Nucleus accumbens (tissue), 56 donors: ENCODE results near the gene TP53RK.

Experiments
- DNase-seq, 56 donors: peaks; one replicate each; lab custom pipeline; 2025; lab: John Stamatoyannopoulos, UW

Gene TP53RK

DNA sequence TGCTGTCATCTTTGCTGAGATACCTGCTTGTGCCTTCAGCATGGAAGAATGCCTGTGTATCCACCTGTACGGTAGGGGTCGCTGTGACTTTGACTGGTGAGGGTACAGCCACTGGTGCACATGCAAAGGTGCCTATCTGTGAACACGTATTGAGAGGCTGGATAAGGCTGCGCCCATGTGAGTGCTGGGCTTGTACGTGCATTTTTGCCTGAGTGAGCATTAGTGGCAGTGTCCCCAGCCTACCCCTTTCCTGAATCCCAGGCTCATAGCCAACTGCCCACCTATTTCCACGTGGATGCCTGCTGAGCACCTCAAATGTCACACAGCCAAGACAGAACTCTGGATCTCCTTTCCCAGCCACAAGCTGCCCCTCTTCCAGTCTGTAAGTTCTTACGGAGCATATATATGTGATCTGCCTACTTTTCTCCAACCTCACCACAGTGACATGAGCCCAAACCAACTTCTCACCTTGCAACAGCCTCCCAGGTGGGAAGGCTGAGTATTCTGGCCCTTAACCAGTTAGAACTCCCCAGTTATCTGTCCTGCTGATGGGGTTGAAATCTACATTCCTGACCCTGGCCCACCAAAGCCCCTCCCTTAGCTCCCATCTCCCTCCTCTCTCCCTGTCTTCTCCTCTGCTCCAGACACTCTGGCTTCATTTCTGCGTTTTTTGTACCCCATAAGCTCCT, 19.1 kb upstream of the TP53RK start:
- DNase-seq, result no peak

DNA sequence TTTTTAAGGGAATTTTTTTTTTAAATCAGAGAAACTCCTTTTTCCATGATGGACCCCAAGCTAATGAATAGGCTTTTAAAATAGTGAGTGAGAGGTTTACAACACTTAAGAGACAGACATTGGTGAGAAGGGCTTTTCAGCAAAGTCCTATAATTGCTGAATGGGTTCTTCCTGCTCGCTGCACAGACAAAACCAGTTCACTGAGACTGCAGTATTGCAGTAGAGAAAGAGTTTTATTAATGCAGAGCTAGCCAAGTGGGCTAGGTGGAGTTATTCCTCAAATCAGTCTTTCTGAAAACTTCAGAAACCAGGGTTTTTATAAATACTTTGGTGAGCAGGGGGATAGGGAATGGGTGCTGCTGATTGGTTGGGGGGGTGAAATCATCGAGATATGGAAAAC, 17.0 kb upstream of the TP53RK start:
- DNase-seq, result no peak

GRCh38 chr20:46705378-46705729, 16.1 kb upstream of the TP53RK start:
- no peak for DNase-seq

DNA sequence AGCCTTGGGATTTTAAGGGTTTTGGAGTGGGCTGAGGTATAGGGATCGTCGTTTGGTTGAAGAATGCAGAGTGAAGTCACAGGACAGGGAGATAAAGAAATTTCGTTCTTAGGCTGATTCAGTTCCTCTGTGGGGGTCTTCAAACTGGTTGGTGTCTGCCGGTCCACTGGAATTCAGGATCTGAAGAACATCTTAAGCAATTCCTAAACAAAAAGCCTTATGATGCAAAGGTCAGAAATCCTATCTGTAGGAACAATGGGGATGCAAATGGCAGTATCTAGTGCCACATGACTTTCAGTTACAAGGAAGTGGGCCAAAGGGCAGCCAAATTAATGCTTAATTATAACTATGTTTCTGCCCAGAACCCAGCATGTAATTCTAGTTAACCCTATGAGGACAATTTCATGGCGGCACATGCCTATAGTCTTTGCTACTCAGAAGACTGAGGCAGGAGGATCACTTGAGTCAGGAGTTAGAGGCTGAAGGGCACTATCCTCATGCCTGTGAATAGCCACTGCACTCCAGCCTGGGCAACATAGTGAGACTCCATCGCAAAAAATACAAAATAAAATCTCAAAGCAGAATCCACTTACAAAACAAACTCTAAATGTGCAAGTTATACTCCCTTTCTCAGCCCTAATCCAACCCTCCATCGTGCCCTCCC, 15.6 kb upstream of the TP53RK start:
- DNase-seq, result no peak

DNA sequence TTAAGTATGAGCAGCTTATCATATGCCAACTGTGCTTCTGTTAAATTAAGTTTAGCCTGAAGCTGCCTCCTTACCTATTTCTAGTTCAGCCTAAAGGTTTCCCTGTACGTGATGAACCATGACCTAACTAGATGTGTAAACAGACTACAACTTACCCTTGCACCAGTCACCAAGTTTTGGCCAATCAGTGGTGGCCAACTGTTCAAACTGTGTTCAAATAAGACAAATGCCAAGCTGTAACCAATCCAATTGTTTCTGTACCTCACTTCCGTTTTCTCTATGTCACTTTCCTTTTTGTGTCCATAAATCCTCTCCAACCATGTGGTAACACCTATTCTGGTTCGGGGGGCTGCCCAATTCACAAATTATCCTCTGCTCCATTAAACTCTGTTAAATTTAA, 14.2 kb upstream of the TP53RK start:
- DNase-seq, result no peak

GRCh38 chr20:46702447-46703203, 13.4 kb upstream of the TP53RK start:
- no peak for DNase-seq

GRCh38 chr20:46701986-46702385, 12.7 kb upstream of the TP53RK start:
- DNase-seq, result no peak

- DNase-seq, result no peak
Measured at GRCh38 chr20:46701556-46701955, 12.3 kb upstream of the TP53RK start.

- no peak for DNase-seq
Measured at GRCh38 chr20:46701057-46701456, 11.8 kb upstream of the TP53RK start.

GRCh38 chr20:46700481-46700880, 11.2 kb upstream of the TP53RK start:
- no peak for DNase-seq

DNA sequence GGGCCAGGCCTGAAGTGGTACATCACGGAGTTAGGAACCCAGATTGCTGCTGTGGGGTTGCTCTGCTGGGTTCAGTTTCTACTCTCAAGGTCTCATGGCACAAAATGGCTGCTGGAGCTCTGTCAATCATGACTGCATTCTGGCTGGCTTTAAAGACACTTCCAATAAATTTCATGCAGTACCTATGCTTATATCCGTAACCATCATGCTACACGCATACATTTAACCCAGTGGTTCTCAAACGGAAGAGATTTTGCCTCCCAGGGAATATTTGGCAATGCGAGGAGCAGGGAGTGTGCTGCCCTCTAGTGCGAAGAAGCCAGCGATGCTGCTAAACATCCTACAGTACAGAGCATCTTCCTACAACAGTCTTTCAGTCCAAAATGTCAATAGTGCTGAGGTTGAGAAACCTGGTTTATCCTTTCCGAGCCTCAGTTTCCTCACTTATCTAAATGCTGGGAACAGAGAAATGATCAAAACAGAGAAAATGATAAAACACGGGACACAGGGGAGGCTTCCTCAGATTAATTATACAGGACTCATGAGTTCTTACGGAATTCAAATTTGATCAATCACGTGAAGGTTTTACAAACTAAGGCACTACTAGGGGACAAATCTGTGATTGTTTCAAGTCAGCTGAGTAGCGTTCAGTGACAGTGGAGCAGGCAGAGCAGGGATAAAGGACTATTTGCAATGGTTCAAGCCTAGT, 10.6 kb upstream of the TP53RK start:
- DNase-seq, result no peak

DNA sequence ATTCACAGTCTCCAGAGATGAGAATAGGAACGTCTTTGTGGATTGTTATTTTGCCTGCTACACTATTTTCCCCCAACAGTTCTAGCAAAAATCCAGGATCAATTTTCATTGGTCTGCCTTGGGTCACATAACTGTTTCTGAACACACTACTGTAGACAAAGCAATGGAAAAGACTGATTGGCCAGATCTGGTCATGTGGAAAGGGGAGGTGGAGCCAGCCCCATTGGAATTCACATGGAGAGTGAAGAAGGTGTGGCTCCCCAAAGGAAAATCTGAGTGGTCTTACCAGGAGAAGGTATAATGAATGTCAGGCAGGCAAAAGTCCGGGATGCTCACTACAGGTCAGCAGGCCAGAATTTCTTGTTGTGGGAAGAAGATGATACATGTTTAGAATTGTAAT, 9.5 kb upstream of the TP53RK start:
- DNase-seq, result no peak

DNA sequence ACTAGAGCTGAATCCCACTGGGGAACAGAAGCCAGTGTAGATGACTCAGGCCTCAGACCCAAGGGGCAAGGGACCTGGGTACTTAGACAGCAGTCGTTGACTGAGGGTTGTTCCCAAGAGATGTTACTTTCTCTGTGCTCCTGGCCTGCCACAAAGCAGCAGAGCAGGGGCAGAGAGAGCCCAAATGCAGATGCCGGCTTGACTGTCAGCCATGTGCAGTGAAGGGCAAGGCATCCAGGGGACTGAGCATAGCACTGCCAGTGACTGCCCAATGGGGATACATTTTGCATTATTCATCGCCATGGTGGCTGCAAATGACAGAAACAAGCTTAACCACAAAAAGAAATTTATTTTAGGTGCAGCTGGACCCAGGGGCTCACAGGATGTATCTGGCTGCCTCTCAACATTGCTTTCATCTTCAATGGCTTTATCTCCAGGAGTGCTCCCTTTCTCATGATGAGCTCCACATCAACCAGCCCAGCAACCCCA, 7.6 kb upstream of the TP53RK start:
- DNase-seq, result no peak

DNA sequence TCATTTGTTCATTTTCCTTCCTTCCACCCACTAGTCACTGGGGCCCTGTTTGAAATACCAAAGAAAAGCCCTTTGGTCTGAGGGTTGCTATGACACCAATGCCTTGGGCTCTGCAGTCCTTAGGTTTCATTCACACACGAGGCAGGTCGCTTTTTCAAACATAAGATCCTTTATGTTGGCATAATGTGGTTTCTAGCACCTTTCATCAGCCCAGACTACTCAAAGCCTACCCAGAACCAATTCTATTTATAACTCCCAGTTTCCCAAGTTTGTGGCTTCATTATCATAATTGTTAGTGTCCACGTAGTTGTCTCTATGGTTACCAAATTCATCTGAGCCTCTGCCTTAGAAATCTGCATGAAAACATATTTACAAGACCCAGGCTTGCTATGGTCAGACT, 6.6 kb upstream of the TP53RK start:
- DNase-seq, result no peak

- DNase-seq, result peak in 5 of 56 donors; percentile 2 to 25 (median 5)
Measured at GRCh38 chr20:46694484-46694883, 5.2 kb upstream of the TP53RK start.

- no peak for DNase-seq
Measured at GRCh38 chr20:46691196-46691595, 2.0 kb upstream of the TP53RK start.

DNA sequence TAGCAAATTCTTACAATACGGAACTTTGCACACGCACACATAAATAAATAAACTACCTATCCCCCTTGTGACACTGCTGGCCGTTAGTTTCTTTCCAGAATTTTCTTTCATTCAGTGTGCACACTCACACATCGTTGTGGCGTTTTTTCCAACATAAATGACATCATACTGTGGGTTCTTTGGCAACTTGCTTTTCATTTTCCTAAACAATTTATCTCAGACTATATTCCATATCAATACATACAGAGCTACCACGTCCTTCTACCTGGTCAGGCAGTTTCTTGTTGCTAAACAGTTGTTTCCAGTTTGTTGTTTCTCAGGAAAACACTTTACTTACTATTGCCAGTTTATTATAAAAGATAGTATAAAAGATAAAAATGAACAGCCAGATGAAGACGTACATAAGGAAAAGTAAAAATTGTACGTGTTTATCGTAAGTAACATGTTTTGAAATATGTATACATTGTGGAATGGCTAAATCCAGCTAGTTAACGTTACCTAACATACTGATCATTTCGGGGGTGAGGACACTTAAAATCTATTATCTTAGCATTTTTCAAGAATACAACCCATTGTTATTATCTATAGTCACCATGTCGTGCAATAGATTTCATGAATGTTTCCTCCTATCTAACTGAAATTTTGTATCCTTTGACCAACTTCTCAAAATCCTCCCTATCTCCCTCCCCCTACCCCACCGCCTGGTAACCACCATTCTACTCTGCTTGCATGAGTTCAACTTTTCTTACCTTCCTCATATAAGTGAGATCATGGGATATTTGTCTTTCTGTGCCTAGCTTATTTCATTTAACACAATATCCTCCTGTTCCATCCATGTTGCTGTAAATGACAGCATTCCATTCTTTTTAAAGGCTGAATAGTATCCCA, 1.2 kb upstream of the TP53RK start:
- no peak for DNase-seq

DNA sequence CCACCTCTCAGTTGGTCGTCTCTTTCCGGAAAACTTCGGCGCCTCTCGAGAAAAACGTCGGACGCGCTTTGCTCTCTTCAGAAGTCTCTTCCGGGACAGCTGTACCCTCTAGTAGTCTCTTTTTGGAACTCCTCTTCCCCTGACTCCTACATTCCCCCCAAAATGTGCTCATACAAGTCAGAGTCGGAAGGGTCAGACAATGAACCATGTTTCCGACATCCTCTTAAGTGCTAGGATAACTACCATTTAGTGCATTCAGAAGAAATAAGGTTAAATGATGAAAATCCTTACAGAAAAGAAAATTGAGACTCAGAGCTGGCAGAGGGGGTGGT, 476 bp upstream of the TP53RK start:
- no peak for DNase-seq

DNA sequence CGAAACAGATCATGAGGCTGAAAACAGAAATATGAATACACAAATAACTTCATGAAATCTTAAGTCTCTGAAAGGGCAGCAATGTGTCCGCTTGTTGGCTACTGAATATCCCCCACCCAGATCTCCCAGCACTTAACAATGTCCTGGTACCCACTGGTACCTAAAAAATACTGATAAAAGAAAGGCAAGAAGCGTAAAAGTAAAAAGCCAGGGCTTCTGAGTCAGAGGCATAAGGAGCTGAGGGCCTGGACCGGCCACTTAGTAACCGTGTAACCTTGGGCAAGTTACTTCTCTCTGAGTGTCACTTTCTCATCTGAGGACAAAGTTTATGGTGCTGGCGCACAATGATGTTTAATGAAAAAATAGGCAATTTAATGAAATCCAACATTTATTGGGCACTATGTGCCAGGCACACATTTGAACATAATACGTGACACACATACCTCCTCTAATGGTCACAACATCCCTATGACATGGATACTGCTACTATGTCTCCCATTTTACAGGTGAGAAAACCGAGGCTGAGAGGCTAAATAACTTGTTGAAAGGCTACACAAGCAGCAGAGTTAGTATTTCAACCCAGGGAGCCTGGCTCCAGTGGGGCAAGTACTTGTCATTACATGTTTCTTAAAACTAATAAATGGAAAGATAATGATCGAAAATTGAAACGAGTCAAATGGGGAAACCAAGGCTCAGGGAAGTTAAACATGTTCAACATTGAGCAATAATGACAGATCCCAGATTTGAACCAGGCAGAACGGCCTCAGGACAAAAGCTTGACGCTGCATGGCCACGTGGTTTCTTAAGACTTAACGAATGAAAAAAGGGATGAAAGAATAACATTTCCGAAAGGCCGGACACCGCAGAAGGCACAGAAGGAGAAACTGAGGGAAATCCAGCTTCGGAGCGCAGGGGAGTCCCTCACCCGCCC, 828 bp downstream of the TP53RK start:
- DNase-seq, result peak in 1 of 56 donors; percentile 57
